Vagina (tissue), 2 donors: ENCODE measurements around the gene SLF2.

Experiments
- POLR2A ChIP-seq, 2 donors: fragments of 450-650 bp; IDR thresholded peaks; one replicate each; pipeline ENCODE4 v1.6.1; 2017; ENCODE audit warnings: antibody characterized with exemption in 2 of 2, mild to moderate bottlenecking in 2 of 2, moderate library complexity in 2 of 2
- POLR2AphosphoS5 ChIP-seq, 2 donors: sonication (generic); formaldehyde crosslinking; IDR thresholded peaks; one replicate each; pipeline ENCODE4 v1.9.0; 2017; ENCODE audit warnings: antibody characterized with exemption in 2 of 2, mild to moderate bottlenecking in 2 of 2, low read depth in 1 of 2; ENCODE audit not compliant: insufficient read depth in 1 of 2
- TF ChIP-seq, protein P1 (sequence below), 3 experiments: fragments of 450-650 bp in 2 of 3; fragments of 200-600 bp in 1 of 3; sonication (generic) in 1 of 3; IDR thresholded peaks; one replicate each; pipeline ENCODE4 v1.5.1; 2017 to 2019; ENCODE audit warnings: antibody characterized with exemption in 3 of 3, mild to moderate bottlenecking in 2 of 3, moderate library complexity in 2 of 3

DNA sequence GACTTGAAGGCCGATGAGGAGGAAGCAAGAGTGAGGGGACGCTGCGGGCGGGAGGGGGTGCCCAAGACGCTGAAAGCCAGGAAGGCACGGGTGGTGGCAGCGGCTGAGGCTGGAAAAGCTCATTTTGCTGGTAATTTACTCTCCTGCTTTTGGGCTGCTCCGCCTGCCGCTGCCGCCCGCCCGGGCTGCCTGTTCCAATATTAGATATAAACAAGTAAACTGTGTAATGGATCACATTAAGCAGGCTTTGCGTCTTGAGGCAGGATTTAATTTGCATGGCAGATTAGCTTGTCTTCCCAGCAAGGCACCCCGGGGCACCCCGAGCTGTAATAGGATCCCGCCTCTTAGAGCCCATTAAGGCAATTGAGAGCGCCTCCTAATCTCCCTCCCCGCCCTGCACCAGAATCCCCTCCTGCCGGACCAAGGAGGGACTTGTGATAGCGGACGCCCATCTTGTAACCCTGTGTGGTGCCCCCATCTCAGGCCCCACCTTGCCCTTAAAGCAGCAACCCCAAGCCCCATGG lies 46.1 kb upstream of the SLF2 start:
- TF ChIP-seq, protein P1, sequence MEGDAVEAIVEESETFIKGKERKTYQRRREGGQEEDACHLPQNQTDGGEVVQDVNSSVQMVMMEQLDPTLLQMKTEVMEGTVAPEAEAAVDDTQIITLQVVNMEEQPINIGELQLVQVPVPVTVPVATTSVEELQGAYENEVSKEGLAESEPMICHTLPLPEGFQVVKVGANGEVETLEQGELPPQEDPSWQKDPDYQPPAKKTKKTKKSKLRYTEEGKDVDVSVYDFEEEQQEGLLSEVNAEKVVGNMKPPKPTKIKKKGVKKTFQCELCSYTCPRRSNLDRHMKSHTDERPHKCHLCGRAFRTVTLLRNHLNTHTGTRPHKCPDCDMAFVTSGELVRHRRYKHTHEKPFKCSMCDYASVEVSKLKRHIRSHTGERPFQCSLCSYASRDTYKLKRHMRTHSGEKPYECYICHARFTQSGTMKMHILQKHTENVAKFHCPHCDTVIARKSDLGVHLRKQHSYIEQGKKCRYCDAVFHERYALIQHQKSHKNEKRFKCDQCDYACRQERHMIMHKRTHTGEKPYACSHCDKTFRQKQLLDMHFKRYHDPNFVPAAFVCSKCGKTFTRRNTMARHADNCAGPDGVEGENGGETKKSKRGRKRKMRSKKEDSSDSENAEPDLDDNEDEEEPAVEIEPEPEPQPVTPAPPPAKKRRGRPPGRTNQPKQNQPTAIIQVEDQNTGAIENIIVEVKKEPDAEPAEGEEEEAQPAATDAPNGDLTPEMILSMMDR (IDR thresholded peaks at IDR 0.05): no peak
- TF ChIP-seq POLR2AphosphoS5 (IDR thresholded peaks at IDR 0.05; ENCODE audit: insufficient read depth in 1 of 2, low read depth in 1 of 2): no peak
- TF ChIP-seq POLR2A (IDR thresholded peaks at IDR 0.05): no peak
